ENCODE measurements around the gene SFXN1.

DNA sequence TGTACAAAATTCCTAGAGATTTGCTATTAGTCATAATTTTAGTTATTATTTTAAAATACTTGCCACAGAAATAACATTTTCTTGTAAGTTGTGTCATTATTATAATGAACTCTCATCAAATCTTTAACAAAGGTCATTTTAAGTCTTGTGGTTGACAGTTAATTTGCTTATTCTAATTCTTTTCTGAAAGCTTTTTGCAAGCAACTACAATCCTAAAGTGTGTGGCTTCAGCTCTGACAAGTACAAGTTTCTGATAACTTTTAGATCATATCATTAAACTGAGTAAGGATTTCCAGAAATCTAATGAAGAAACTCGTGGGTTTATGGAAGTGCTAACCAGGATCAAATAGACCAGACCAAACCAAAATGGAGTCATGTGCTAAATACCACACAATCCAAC, 86.4 kb downstream of the SFXN1 start:
- TF ChIP-seq, protein P1, sequence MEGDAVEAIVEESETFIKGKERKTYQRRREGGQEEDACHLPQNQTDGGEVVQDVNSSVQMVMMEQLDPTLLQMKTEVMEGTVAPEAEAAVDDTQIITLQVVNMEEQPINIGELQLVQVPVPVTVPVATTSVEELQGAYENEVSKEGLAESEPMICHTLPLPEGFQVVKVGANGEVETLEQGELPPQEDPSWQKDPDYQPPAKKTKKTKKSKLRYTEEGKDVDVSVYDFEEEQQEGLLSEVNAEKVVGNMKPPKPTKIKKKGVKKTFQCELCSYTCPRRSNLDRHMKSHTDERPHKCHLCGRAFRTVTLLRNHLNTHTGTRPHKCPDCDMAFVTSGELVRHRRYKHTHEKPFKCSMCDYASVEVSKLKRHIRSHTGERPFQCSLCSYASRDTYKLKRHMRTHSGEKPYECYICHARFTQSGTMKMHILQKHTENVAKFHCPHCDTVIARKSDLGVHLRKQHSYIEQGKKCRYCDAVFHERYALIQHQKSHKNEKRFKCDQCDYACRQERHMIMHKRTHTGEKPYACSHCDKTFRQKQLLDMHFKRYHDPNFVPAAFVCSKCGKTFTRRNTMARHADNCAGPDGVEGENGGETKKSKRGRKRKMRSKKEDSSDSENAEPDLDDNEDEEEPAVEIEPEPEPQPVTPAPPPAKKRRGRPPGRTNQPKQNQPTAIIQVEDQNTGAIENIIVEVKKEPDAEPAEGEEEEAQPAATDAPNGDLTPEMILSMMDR (IDR thresholded peaks at IDR 0.05) = no peak
- no peak for TF ChIP-seq POLR2A (IDR thresholded peaks at IDR 0.05)

Data from adrenal gland (tissue), 5 donors.